ENCODE measurements around the gene PEF1.

The PEF1 gene

GRCh38 chr1:31648190-31648589 is 3.5 kb upstream of the PEF1 start:
- no peak overlapping the region for H3K4me3 ChIP-seq (ENCODE audit: control insufficient read depth, low read depth, low read length)
- no peak for DNase-seq (ENCODE audit: low read depth)
- no peak for TF ChIP-seq CTCF (IDR thresholded peaks at IDR 0.05; ENCODE audit: control insufficient read depth, insufficient read depth, low read depth, low read length, missing control alignments)

- H3K4me3 ChIP-seq (ENCODE audit: control insufficient read depth, low read depth, low read length), result no peak overlapping the region
- DNase-seq (ENCODE audit: low read depth), result peak; percentile 71
- peak; percentile 37 for TF ChIP-seq CTCF (IDR thresholded peaks at IDR 0.05; ENCODE audit: control insufficient read depth, insufficient read depth, low read depth, low read length, missing control alignments)
These were observed 2.4 kb upstream of the PEF1 start for GRCh38 chr1:31647106-31647505.

GRCh38 chr1:31646259-31646960 is 1.7 kb upstream of the PEF1 start:
- TF ChIP-seq CTCF (IDR thresholded peaks at IDR 0.05; ENCODE audit: control insufficient read depth, insufficient read depth, low read depth, low read length, missing control alignments), result no peak
- DNase-seq (ENCODE audit: low read depth), result no peak
- H3K4me3 ChIP-seq (ENCODE audit: control insufficient read depth, low read depth, low read length), result no peak overlapping the region

GRCh38 chr1:31645274-31645568 is 545 bp upstream of the PEF1 start:
- no peak for TF ChIP-seq CTCF (IDR thresholded peaks at IDR 0.05; ENCODE audit: control insufficient read depth, insufficient read depth, low read depth, low read length, missing control alignments)
- no peak for DNase-seq (ENCODE audit: low read depth)
- H3K4me3 ChIP-seq (ENCODE audit: control insufficient read depth, low read depth, low read length), result peak overlapping the region; percentile 93

- peak overlapping the region; percentile 93 for H3K4me3 ChIP-seq (ENCODE audit: control insufficient read depth, low read depth, low read length)
- DNase-seq (ENCODE audit: low read depth), result no peak
- TF ChIP-seq CTCF (IDR thresholded peaks at IDR 0.05; ENCODE audit: control insufficient read depth, insufficient read depth, low read depth, low read length, missing control alignments), result no peak
These were observed 608 bp downstream of the PEF1 start for GRCh38 chr1:31643976-31644559.

- no peak overlapping the region for H3K4me3 ChIP-seq (ENCODE audit: control insufficient read depth, low read depth, low read length)
- TF ChIP-seq CTCF (IDR thresholded peaks at IDR 0.05; ENCODE audit: control insufficient read depth, insufficient read depth, low read depth, low read length, missing control alignments), result no peak
- no peak for DNase-seq (ENCODE audit: low read depth)
These were observed 1.8 kb downstream of the PEF1 start for GRCh38 chr1:31642897-31643296.
